Measurements from ENCODE around the gene TRIM71. TPM values are rescaled to one million over a fixed set of nuclear protein-coding genes. Genes with fewer than 3 reads are reported as not detected.

The TRIM71 gene
- total RNA-seq, 2 donors from 2014 or later, result 154 to 169 TPM

DNA sequence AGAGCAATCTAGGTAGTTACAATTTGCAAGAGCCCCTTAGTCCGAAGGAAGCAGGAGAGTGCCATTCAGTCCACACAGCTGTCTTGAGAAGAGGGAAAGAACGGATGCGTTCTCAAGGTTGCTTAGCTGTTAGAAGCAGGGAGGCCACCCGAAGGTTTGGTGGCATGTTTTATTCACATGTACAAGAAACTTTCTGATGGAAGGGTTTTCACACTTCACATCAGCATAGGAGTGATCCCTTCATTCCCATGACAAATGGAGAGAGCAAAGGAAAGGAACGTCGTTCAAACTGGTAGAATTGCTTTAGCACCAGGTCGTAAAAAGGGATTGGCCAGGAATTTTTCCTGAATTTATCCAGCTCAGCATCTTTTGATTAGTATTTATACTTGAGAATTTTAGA lies 53.5 kb downstream of the TRIM71 start:
- no peak overlapping the region for H3K27ac ChIP-seq (ENCODE audit: low read depth, low read length)
- peaks cover 24% of the 10 kb centered on the region for H3K4me1 ChIP-seq (ENCODE audit: control insufficient read depth, insufficient read depth, low read length)
- H3K4me3 Mint-ChIP-seq, result peak overlapping the region; percentile 45
- peak overlapping the region; percentile 94 for H3K27ac Mint-ChIP-seq
- TF ChIP-seq, protein P1, sequence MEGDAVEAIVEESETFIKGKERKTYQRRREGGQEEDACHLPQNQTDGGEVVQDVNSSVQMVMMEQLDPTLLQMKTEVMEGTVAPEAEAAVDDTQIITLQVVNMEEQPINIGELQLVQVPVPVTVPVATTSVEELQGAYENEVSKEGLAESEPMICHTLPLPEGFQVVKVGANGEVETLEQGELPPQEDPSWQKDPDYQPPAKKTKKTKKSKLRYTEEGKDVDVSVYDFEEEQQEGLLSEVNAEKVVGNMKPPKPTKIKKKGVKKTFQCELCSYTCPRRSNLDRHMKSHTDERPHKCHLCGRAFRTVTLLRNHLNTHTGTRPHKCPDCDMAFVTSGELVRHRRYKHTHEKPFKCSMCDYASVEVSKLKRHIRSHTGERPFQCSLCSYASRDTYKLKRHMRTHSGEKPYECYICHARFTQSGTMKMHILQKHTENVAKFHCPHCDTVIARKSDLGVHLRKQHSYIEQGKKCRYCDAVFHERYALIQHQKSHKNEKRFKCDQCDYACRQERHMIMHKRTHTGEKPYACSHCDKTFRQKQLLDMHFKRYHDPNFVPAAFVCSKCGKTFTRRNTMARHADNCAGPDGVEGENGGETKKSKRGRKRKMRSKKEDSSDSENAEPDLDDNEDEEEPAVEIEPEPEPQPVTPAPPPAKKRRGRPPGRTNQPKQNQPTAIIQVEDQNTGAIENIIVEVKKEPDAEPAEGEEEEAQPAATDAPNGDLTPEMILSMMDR (conservative IDR thresholded peaks at IDR 0.05), result no peak
- peaks cover 71% of the 10 kb centered on the region for H3K4me1 Mint-ChIP-seq
- no peaks in the 10 kb centered on the region for H3K27me3 Mint-ChIP-seq (ENCODE audit: insufficient read depth)
- 69 to 79% methylated on average over 6 to 7 of the region's 7 CpGs for WGBS, 2 experiments (ENCODE audit: insufficient coverage in 1 of 2, insufficient read length in 1 of 2)
- no peak overlapping the region for H3K9ac ChIP-seq (ENCODE audit: extremely low read depth, low read length, poor library complexity, severe bottlenecking)
- H3K36me3 ChIP-seq (ENCODE audit: control insufficient read depth, insufficient read depth, low read length), result peaks cover 36% of the 10 kb centered on the region
- H3K4me3 ChIP-seq (ENCODE audit: low read length), result no peak overlapping the region
- H3K36me3 Mint-ChIP-seq (ENCODE audit: low read depth), result peaks cover 27% of the 10 kb centered on the region
- H3K9me3 ChIP-seq (ENCODE audit: control insufficient read depth, low read length), result no peaks in the 10 kb centered on the region
- DNase-seq, result no peak
- no peaks in the 10 kb centered on the region for H3K27me3 ChIP-seq (ENCODE audit: control insufficient read depth, insufficient read depth, low read length, poor library complexity, severe bottlenecking)
- no peaks in the 10 kb centered on the region for H3K9me3 Mint-ChIP-seq

DNA sequence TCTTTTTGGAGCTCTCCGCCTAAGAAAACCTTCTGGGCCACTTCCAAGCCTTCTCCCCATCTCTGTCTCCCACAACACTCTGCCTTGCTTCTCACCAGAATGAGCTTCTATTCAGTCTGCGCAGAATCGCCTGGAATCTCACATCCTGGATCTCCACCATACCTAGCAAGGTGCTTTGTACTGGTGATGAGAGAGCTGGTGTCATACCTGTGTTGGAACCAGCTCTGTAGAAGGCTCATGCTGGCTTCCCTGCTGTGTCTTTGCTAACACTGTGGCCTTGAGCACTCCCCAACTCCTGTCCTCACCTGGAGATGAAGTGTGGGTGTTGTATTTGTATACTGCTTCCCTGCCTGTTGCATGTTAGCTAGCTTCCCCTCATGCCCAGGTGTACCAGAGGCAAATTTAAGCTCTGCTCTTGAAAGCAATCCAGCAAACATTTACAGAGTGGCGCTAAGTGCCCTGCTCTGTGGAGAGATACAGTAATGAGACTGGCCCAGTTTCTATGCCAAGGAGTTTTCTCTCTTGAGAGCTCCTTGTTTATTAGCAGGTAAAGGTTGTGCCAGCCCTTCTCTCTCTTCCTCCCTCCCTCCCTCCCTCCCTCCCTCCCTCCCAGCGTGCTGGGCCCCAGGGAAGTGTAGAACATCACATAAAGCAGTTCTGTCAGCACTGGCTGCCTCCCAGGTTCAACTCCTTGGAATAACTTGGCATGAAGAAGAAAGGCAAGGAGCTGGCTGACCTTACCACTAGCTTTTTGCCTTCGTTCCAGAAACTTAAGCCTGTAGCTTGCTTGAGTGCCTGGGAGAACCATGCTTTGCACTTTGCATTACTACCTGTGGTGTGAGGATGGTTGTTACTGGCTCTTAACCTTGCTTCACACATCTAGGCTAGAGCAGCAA lies 54.9 kb downstream of the TRIM71 start:
- Mint-ChIP-seq H3K27ac (peak overlapping the region; percentile 79), H3K4me1 (peaks cover 58% of the 10 kb centered on the region), H3K4me3 (no peak overlapping the region), H3K36me3 (ENCODE audit: low read depth) (peaks cover 41% of the 10 kb centered on the region), H3K27me3 (ENCODE audit: insufficient read depth) (no peaks in the 10 kb centered on the region), H3K9me3 (no peaks in the 10 kb centered on the region)
- peaks cover 41% of the 10 kb centered on the region for H3K36me3 ChIP-seq (ENCODE audit: control insufficient read depth, insufficient read depth, low read length)
- no peak overlapping the region for H3K4me3 ChIP-seq (ENCODE audit: low read length)
- WGBS, 2 experiments (ENCODE audit: insufficient coverage in 1 of 2, insufficient read length in 1 of 2), result 76% methylated on average over 6 of the region's 6 CpGs; no CpG with 5 or more reads in 1 of the 2 experiments
- H3K27me3 ChIP-seq (ENCODE audit: control insufficient read depth, insufficient read depth, low read length, poor library complexity, severe bottlenecking), result no peaks in the 10 kb centered on the region
- H3K9me3 ChIP-seq (ENCODE audit: control insufficient read depth, low read length), result no peaks in the 10 kb centered on the region
- H3K4me1 ChIP-seq (ENCODE audit: control insufficient read depth, insufficient read depth, low read length), result peaks cover 24% of the 10 kb centered on the region
- no peak for DNase-seq
- H3K27ac ChIP-seq (ENCODE audit: low read depth, low read length), result no peak overlapping the region
- H3K9ac ChIP-seq (ENCODE audit: extremely low read depth, low read length, poor library complexity, severe bottlenecking), result no peak overlapping the region
- TF ChIP-seq, protein P1 (conservative IDR thresholded peaks at IDR 0.05), result no peak

DNA sequence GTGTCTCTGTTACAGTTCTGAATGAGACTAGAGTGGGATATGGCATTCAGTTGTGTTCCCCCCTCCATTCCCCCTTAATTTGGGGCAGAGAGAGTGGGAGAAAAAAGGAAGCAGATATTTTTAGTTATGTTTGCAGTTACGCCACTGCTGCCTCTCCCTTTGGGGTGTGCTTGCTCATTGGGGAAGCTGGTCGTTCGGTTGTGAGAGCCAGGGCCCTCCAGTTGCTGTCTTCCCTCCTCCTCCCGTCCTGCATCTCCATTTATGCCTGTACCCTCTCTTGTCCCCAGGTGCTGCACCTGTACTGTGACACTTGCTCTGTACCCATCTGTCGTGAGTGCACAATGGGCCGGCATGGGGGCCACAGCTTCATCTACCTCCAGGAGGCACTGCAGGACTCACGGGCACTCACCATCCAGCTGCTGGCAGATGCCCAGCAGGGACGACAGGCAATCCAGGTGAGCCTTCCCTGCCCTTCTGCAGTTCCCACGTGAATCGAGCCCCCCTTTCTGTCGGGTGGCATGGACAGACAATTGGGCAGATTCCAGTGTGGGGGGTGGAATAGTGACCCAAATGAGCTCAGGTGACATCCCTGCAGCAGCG lies 55.8 kb downstream of the TRIM71 start:
- Histone ChIP-seq H3K4me1 (ENCODE audit: control insufficient read depth, insufficient read depth, low read length) (peaks cover 19% of the 10 kb centered on the region), H3K4me3 (ENCODE audit: low read length) (no peak overlapping the region), H3K27me3 (ENCODE audit: control insufficient read depth, insufficient read depth, low read length, poor library complexity, severe bottlenecking) (no peaks in the 10 kb centered on the region), H3K27ac (ENCODE audit: low read depth, low read length) (no peak overlapping the region), H3K36me3 (ENCODE audit: control insufficient read depth, insufficient read depth, low read length) (peaks cover 48% of the 10 kb centered on the region), H3K9me3 (ENCODE audit: control insufficient read depth, low read length) (no peaks in the 10 kb centered on the region), H3K9ac (ENCODE audit: extremely low read depth, low read length, poor library complexity, severe bottlenecking) (no peak overlapping the region)
- Mint-ChIP-seq H3K27ac (peak overlapping the region; percentile 58), H3K9me3 (no peaks in the 10 kb centered on the region), H3K27me3 (ENCODE audit: insufficient read depth) (no peaks in the 10 kb centered on the region), H3K4me1 (peaks cover 52% of the 10 kb centered on the region), H3K4me3 (no peak overlapping the region), H3K36me3 (ENCODE audit: low read depth) (peaks cover 46% of the 10 kb centered on the region)
- TF ChIP-seq, protein P1 (conservative IDR thresholded peaks at IDR 0.05), result peak; percentile 47
- no peak for DNase-seq
- WGBS, 2 experiments (ENCODE audit: insufficient coverage in 1 of 2, insufficient read length in 1 of 2), result 87 to 89% methylated on average over 10 to 12 of the region's 12 CpGs
